KMS-11 (cell line): ENCODE data around the gene MIGA1.
"Not testable (repeated sequence)": the region's sequence is repeated elsewhere in the genome, so short reads cannot be mapped to it uniquely, and the experiment has no call there.

Experiments used
- H2AFZ ChIP-seq: fragments of 200-600 bp; sonication (generic); 2 replicates; pipeline ENCODE4 v1.6.1; 2016; ENCODE audit warnings: antibody characterized with exemption, mixed run types, low read depth
- H3K27ac ChIP-seq: fragments of 200-600 bp; sonication (generic); 2 replicates; pipeline ENCODE4 v1.6.1; 2016; ENCODE audit warnings: mild to moderate bottlenecking, mixed run types
- H3K27me3 ChIP-seq: fragments of 200-600 bp; sonication (generic); 2 replicates; pipeline ENCODE4 v1.6.1; 2017; ENCODE audit warnings: mild to moderate bottlenecking, low read depth, mixed run types, moderate library complexity; ENCODE audit not compliant: insufficient read depth
- H3K36me3 ChIP-seq: fragments of 200-600 bp; sonication (generic); 2 replicates; pipeline ENCODE4 v1.6.1; 2017; ENCODE audit warnings: mild to moderate bottlenecking, mixed run types; ENCODE audit not compliant: insufficient read depth
- H3K4me1 ChIP-seq: fragments of 200-600 bp; sonication (generic); 2 replicates; pipeline ENCODE4 v1.6.1; 2016; ENCODE audit warnings: mild to moderate bottlenecking, low read depth, mixed run types; ENCODE audit not compliant: poor library complexity, severe bottlenecking
- H3K4me2 ChIP-seq: fragments of 200-600 bp; sonication (generic); 2 replicates; pipeline ENCODE4 v1.7.0; 2016; ENCODE audit warnings: mild to moderate bottlenecking, mixed run types
- H3K4me3 ChIP-seq: fragments of 200-600 bp; sonication (generic); IDR thresholded peaks from 2 replicates; pipeline ENCODE4 v1.6.1; 2017; ENCODE audit warnings: low read depth, low read length, mixed read lengths; ENCODE audit not compliant: insufficient read depth
- H3K79me2 ChIP-seq: fragments of 200-600 bp; sonication (generic); 2 replicates; pipeline ENCODE4 v1.6.1; 2016; ENCODE audit warnings: low read depth, mixed run types; ENCODE audit not compliant: insufficient read depth
- H3K9ac ChIP-seq: fragments of 200-600 bp; sonication (generic); 2 replicates; pipeline ENCODE4 v1.6.1; 2016; ENCODE audit warnings: mild to moderate bottlenecking, mixed run types
- H4K20me1 ChIP-seq: fragments of 200-600 bp; sonication (generic); 2 replicates; pipeline ENCODE4 v1.6.1; 2016; ENCODE audit warnings: mild to moderate bottlenecking, mixed run types; ENCODE audit not compliant: insufficient read depth
- CTCF ChIP-seq: fragments of 200-600 bp; sonication (generic); conservative IDR thresholded peaks from 2 replicates; pipeline ENCODE4 v1.6.1; 2017; ENCODE audit warnings: low read depth, mild to moderate bottlenecking, antibody characterized with exemption, low read length, moderate library complexity, mixed read lengths

Gene MIGA1

GRCh38 chr1:77825131-77825709 lies 45.8 kb downstream of the MIGA1 start:
- Histone ChIP-seq H3K27ac (no peak overlapping the region), H3K4me1 (peaks cover 10% of the 10 kb centered on the region), H3K4me2 (no peak overlapping the region), H3K79me2 (no peaks in the 10 kb centered on the region), H4K20me1 (no peaks in the 10 kb centered on the region), H3K9ac (no peak overlapping the region), H3K36me3 (no peaks in the 10 kb centered on the region), H2AFZ (no peak overlapping the region), H3K27me3 (no peaks in the 10 kb centered on the region), H3K4me3 (no peak overlapping the region)
- TF ChIP-seq CTCF: no peak

- H3K36me3 ChIP-seq, H2AFZ ChIP-seq, H3K4me3 ChIP-seq, H3K27ac ChIP-seq, H4K20me1 ChIP-seq, H3K4me2 ChIP-seq, H3K9ac ChIP-seq, H3K27me3 ChIP-seq, H3K79me2 ChIP-seq: not testable (repeated sequence)
- H3K4me1 ChIP-seq: peaks cover 10% of the 10 kb centered on the region
Measured at GRCh38 chr1:77826851-77827250, 47.4 kb downstream of the MIGA1 start.

- Histone ChIP-seq H3K9ac (no peak overlapping the region), H2AFZ (no peak overlapping the region), H3K4me3 (no peak overlapping the region), H3K79me2 (no peaks in the 10 kb centered on the region), H3K4me1 (peaks cover 10% of the 10 kb centered on the region), H3K27me3 (no peaks in the 10 kb centered on the region), H3K36me3 (no peaks in the 10 kb centered on the region), H4K20me1 (no peaks in the 10 kb centered on the region), H3K27ac (no peak overlapping the region), H3K4me2 (no peak overlapping the region)
- no peak for TF ChIP-seq CTCF
Measured at GRCh38 chr1:77828098-77828497, 48.6 kb downstream of the MIGA1 start.

GRCh38 chr1:77829851-77830250 lies 50.4 kb downstream of the MIGA1 start:
- H3K27me3 ChIP-seq: no peaks in the 10 kb centered on the region

More at GRCh38 chr1:77829851-77830250, 50.4 kb downstream of the MIGA1 start:
- Histone ChIP-seq H3K4me2 (no peak overlapping the region), H3K36me3 (no peaks in the 10 kb centered on the region), H3K4me1 (peaks cover 10% of the 10 kb centered on the region), H3K27ac (no peak overlapping the region), H3K79me2 (no peaks in the 10 kb centered on the region), H3K4me3 (no peak overlapping the region), H2AFZ (no peak overlapping the region), H4K20me1 (no peaks in the 10 kb centered on the region), H3K9ac (no peak overlapping the region)
- TF ChIP-seq CTCF: no peak
